HG03025 (cell line): Measurements from ENCODE around the gene COMMD10.

Experiments
- ATAC-seq: cut with Tn5 transposase; IDR thresholded peaks from one replicate; pipeline ENCODE4 v1.9.1; 2021; ENCODE audit warnings: mild to moderate bottlenecking, moderate library complexity; ENCODE audit not compliant: unreplicated experiment, low FRiP score

Gene COMMD10

DNA sequence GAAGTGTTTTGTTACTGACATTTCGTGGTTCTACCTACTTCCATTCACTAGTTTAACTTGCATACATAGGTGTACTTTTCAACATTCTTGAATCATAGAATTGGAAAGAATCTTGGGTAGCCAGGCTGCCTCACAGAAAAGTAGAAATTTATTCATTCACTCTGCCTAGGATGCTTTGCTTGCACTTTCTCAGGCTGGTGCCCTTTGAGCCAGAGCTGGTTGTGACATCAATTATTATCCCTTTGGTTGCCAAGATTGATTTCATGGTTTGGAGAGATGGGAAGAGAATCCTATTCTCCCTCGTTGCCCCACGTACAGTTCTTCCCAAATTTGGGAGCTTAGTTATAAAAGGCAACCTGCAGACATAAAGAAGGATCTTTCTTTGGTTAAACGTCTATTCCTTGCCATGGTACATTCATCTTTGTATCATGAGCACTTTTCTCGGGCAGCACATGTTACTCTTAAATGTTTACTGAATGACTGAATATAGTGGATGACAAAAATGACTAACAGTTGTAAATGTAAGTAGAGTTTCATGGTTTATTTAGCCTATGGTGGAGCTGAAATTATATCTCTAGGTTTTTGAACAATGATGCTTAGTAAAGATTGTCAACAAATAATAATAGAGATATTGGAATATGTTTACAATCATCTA, 195.5 kb downstream of the COMMD10 start:
- no peak for ATAC-seq

DNA sequence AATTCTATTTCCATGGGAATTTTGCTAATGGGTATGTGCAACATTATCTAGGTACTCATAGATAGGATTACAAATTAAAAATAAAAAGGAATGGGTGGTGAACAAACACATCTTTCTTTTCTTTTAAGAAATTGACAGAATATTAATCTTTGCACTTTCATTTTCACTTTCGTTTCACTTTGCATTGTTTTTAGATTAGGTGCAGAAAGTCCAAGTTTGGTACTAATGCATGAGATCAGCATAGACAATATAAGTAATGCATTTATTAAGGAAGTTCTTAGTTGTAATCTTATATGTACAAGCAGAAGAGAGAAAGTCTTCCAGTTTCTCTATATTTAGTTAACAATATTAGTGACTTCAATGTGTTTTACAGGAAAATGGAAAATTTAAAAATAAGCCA, 196.5 kb downstream of the COMMD10 start:
- no peak for ATAC-seq

DNA sequence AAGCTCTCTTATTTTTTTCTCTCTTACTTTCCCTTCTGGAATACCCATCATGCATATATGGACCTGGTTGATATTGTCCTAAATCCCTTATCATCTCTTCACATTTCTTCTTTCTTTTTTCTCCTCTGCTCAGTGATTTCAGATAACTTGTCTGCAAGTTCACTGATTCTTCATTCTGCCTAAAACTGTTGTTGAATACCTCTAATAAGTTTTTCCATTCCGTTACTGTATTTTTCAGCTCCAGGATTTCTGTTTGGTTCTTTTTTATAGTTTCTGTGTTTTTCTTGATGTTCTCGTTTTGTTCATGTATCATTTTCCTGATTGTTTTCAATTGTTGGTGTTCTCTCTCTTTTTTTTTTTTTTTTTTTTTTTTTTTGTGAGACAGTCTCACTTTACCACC, 203.7 kb downstream of the COMMD10 start:
- no peak for ATAC-seq

DNA sequence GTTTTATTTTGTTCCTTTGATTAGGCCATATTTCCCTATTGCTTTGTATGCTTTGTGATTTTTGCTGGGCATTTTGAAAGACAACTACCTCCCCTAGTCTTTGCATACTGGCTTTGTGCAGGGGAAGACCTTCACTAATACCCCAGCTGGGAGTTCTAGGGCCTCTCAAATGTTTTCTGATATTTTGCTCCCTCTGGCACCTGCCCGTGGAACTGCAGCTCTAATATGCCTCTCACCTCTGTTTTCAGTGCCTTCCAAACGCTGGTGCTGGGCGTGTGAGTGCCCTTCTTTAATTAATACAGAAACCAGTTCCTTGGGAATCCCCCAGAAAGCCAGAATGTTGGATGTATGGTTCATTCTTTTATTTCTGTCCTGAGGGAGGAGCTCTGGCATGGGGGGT, 204.5 kb downstream of the COMMD10 start:
- no peak for ATAC-seq

DNA sequence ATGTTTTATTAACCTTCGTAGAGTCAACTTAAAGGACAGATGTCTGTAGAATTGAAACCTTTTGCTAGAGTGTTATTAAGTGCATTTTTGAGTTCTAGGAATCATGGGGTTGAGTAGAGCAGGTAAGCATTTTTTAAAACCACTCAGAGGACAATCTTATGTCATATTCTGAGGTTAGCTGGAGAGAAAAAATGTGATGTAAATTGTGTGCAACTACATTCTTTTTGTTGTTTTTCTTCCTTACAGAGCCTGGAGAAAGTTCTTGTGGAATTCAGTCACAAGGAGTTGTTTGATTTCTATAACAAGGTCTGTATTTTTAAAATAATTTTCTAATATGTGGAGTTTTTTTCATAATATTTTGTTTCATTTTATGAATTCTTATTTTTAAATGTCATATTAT, 206.4 kb downstream of the COMMD10 start:
- no peak for ATAC-seq

DNA sequence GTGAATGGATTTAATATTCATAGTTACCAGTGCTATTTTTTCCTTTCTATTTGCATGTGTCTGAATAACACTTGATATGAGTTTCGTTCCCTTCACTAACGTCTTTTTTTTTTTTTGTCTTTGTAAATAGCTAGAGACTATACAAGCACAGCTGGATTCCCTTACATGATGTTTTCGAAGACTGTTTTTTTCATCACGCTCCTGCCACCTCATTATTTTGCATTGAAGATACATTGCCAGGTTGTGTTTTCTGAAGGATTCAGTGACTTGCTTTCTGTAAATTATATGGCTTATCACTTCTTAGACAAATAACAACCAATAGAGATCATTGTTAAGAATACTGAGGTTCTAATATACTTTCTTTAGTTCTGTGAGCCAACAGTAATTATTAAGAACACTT, 207.5 kb downstream of the COMMD10 start:
- ATAC-seq = no peak

DNA sequence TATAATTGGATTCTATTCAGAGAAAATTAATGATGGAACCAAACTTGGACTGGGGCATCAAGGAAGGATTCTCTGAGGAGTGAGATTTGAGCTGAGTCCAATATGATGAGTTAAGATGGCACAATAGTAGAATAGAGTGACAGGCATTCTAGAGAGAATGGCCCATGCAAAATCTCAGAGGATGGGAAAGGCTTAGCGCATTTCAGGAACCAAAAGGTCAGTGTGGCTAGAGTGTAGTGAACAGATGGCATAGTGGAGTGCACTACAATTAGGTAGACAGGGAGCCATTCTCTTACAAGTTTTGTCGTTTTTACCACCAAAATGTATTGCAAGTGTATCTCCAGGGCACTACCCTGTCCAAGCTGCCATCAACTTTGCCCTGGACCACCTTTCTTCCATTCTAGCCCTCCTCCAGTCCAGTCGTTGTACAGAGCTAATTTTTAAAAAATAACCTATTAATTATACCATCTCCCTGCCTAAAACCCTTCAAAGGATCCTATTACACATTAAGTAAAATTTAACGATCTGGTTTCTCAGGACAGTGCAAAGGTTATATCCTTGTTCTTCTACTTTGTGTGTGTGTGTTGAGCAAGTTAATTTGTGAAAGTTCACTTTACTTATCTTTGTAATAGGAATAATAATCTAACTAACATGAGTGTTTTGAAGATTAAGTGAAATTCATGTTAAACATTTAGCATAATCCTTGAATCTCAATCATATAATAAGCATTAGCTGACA, 211.7 kb downstream of the COMMD10 start:
- ATAC-seq = no peak

DNA sequence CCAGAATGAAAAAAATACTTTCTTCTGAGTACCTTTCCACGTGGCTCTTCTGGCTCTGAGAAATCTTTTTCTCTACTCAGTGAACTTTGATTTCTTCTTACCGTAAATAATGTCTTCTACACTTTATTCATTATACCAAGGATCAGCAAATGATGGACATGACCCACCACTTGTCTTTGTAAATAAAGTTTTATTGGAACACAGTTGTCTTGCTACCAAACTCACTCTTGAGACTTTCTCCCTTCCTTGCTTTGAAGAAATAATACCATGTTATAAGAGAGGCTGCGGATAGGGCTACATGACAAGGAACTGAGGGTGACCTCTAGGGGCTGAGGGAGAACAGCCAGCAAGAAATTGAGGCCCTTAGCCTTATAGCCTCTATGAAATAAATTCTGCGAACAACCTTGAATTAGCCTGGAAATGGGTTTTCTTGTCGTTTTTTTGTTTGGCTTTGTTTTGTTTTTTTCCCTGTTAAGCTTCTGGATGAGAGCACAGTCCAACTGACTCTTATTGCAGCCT, 212.5 kb downstream of the COMMD10 start:
- no peak for ATAC-seq

DNA sequence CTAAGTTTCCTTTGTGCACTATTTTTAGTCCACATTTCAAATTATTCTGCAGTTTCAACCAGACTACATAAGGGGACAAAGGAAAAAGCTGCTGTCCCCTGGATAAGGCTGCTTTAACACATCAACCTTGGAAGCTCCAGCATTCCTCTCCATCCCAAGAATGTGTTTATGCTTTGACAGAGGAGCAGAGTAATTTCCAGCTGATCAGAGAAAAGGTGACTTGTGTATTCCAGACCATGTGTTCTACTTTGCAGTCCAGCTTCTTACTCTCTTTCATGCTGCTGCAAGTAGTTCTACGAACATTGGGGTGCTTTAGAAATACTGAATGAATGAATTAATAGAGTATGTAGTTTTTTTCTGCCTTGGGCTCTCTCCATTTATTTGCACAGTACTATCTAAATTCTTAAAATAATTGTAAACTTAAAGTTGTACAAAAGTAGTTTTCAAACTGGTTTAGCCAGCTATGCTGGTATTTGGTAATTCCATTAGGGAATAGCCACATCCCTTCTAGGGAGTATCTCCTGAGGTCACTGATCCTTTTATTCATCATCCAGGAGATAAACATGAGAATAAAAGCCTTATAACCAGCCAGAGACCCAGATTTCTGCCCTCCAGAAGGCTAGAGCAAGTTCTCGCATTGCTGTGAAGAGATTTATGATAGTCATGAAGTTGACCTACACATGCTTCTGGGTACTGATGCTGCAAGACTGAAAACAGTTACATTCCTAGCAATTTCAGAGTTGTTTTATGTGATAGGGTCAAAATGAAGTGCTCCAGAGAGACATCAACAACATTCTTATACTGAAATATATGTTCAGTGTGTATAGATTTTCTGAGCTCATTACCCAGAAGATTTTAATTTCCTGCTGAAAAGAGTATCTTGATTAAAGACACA, 215.2 kb downstream of the COMMD10 start:
- no peak for ATAC-seq

DNA sequence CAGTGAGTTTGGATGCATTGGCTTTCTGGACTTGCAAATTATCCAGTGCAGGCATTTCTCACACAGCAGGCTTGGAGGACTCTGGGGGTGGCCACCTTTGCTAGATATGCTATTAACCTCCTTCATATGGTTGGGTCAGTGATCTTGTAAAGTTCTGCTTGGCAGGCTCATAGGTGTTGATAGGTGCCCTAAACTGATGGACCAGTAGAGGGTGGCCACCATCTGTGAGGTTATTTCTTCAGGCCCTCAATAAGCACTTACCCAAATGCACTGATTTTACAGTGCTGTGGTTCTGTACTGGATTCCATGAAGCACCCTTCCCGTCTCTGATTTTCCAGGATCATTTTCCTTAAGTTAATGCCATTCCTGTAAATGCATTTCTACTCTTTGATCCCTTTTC, 216.3 kb downstream of the COMMD10 start:
- ATAC-seq = no peak

DNA sequence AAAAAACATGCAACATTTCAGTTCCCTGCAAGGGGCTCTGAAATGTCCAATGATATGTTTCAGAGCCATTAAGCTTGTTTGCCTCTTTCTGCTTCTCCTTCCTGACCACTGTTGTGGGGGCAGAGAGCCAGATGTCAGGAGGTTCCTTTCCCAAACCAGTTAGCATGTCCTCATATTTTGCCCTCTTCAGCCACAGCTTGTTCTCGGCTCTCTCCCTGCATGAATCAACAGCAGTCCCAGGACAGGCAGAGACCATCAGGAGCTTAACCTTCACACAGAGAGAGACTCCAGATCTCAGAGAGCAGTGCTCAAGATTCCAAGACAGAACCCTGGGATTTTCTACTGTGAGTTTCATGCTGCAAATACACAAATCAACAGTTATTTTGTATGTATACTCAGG, 218.5 kb downstream of the COMMD10 start:
- no peak for ATAC-seq

DNA sequence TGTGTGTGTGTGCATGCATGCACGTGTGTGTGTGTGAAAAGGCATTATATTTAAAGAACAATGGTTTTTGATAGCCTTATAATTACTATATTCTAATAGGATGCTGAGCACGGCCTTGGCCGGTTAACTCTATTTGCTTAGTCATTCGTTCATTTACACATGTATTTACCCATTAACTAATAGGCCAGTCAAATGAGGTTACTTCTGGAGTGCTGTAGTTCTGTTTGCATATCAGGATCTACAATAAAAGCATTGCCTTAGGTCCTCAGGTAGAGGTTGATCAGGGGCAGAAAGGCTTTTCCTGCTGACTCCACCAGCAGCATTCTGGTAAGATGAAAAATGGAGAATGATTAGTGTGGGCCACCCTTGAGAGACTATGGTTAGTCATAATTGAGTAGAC, 219.0 kb downstream of the COMMD10 start:
- no peak for ATAC-seq

DNA sequence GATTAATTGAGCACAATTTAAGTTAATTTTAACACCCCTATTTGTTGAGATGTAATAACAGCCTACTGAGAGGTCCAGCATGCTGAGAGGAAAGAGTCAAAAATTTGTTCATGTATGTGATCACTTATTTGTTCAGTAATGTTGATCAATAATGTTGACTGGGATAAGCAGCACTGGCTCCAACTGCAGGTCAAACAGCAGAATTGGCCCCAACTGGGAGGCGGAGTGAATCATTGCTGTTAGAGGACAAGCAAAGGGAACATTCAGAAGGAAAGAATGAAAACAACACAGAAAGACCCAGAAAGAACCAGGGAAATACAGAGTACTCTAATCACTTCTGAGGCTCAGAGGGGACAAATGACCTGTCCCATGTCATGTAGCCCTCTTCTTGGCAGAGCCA, 221.1 kb downstream of the COMMD10 start:
- ATAC-seq = no peak

DNA sequence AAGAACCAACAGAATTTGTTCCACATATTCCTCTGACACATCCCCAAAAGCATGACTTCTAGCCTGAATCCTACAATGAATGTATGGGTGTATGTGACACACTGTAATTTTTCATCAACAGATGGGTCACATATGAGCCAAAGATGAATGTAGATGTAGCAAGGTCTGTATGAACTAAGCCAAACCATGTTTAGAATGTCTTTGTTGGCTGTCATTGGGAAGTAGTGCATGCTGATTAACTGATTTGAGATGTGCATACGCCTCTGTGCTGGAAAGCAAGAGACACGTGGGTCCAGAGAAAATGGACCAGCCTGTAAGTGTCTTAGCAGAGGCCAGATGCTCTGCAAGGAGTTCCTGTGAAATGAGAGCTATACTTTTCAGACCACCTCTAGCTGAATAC, 222.0 kb downstream of the COMMD10 start:
- ATAC-seq = no peak

DNA sequence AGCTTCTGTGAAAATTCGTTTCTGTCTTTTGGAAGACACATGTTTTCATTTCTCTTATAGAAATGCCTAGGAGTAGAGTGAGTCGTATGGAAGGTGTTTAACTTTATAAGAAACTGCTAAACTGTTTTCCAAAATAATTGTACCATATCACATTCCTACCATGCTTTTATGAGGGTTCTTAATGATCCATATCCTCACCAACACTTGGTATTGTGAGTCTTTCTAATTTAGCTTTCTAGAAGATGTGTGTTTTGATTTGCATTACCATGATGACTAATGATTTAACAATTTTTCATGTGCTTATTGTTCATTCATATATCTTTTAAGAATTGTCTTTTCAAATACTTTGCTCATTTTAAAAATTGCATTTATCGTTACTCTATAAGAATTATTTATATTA, 223.6 kb downstream of the COMMD10 start:
- no peak for ATAC-seq

DNA sequence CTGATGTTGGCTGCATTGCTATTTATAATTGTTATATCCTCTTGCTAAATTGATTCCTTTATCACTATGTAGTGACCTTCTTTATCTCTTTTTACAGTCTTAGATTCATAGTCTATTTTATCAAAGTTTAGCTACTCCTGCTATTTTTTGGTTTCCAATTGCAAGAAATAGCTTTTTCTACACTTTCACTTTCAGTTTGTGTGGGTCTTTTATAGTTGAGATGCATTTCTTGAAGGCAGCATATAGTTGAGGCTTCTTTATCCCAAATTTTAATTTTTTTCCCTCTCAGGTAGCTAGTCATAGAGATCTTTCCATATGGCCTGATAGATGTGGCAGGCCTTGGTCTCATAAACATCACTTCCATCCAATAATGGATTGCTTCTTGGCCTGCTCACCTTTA, 228.5 kb downstream of the COMMD10 start:
- ATAC-seq = no peak

DNA sequence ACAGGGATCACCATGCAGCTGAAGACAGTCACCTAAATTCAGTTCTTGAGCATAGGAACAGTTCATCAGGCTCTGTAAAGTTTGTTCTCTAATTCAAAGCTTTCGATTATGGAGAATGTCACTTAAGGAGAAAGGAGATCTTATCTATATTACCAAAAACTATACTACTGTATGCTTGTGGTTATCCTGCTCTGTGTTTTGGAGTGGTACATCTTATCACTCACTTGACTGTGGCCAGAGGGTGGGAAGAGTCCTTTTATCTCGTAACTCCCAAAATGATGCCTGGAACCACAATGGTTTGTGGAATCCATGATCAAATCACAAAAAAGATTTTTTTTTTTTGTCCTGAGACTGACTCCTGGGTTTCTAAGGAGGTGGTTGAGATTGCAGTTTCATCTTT, 230.7 kb downstream of the COMMD10 start:
- ATAC-seq = no peak

DNA sequence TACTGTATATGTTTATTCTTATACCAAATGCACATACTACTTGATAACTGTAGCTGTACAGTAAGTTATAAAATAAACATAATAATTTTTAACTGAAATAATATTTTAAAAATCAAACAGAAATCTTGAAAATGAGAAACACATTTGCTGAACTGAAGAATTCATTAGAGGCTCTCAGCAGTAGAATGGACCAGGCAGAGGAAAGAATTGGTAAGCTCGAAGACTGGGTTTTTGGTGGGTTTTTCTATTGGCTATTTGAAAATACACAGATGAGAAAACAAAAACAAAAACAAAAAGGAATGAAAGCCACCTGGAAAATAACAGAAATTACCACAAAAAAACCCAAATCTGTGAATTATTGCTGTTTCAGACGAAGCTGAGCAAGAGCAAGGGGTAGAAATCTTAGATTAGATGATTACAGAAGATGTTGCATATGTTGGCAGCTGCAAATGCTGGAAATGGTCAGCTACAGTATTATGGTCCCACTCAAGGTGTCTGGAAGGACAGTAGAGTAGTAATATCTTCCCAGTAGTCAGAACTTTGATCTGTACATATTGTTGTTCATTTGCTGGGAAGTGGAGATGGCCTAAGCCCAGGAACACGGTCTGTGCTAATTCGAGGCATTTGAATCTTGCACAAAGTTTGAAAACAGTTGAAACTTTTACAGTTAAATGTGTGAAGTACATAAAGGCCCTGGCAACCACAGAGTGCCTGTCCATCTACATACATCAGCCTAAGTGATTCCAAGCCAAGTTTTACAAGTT, 233.4 kb downstream of the COMMD10 start:
- ATAC-seq = no peak

DNA sequence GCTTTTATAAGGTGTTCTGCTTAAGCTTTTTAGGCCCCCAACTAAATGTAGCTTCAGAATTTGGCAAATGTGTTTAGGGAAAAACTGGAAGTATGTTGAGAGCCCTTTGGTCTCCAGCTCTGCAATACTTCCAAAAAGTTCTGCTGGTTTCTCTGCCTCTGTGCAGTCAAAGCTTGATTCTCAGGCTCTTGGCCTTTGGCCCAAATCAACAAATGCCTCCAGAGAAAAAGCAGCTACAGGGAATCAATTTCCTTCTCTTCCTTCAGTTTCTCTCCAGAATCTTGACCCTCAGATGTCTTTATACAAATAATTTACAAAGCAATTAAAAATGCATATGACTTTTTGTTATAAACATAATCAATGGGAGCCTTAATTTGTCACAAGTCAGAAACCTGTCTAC, 235.7 kb downstream of the COMMD10 start:
- ATAC-seq = no peak

DNA sequence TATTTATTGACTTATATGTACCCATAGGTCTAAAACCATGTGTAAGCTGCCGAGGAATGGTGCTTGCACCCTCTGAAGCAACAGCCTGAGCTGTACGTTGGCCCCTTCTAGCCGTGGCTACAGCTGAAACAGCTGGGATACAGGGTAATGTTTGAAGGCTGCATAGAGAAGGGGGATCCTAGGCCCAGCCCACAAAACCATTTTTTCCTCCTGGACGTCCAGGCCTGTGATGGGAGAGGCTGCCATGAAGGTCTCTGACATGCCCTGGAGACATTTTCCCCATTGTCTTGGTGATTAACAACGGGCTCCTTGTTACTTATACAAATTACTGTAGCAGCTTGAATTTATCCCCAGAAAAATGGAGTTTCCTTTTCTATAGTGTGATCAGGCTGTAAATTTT, 244.7 kb downstream of the COMMD10 start:
- ATAC-seq = no peak
